HG02852 (cell line): ENCODE data around the gene TTLL3.
"Not testable (repeated sequence)": the region's sequence is repeated elsewhere in the genome, so short reads cannot be mapped to it uniquely, and the experiment has no call there.

Experiments
- ATAC-seq: cut with Tn5 transposase; IDR thresholded peaks from one replicate; pipeline ENCODE4 v1.9.1; 2021; ENCODE audit warnings: mild to moderate bottlenecking, moderate library complexity; ENCODE audit not compliant: unreplicated experiment

The TTLL3 gene

GRCh38 chr3:9864200-9864927 lies 54.3 kb downstream of the TTLL3 start:
- ATAC-seq, result no peak

GRCh38 chr3:9865125-9865637 lies 55.1 kb downstream of the TTLL3 start:
- not testable (repeated sequence) for ATAC-seq

- ATAC-seq, result no peak
Measured at GRCh38 chr3:9866639-9867038, 56.6 kb downstream of the TTLL3 start.

GRCh38 chr3:9867106-9867505 lies 57.0 kb downstream of the TTLL3 start:
- no peak for ATAC-seq

- no peak for ATAC-seq
Measured at GRCh38 chr3:9869955-9870354, 59.9 kb downstream of the TTLL3 start.

GRCh38 chr3:9870978-9871377 lies 60.9 kb downstream of the TTLL3 start:
- ATAC-seq, result no peak

GRCh38 chr3:9872067-9872466 lies 62.0 kb downstream of the TTLL3 start:
- ATAC-seq, result not testable (repeated sequence)

GRCh38 chr3:9875448-9875847 lies 65.4 kb downstream of the TTLL3 start:
- no peak for ATAC-seq

GRCh38 chr3:9876255-9876654 lies 66.2 kb downstream of the TTLL3 start:
- not testable (repeated sequence) for ATAC-seq

- no peak for ATAC-seq
Measured at GRCh38 chr3:9876991-9877390, 66.9 kb downstream of the TTLL3 start.

- ATAC-seq, result no peak
Measured at GRCh38 chr3:9878700-9879099, 68.6 kb downstream of the TTLL3 start.

GRCh38 chr3:9879830-9880549 lies 69.9 kb downstream of the TTLL3 start, which contains the start of gene CIDEC:
CIDEC (minus strand) TSS chr3:9880253; CDS start chr3:9878486, 1,767 bp downstream.
- no peak for ATAC-seq

GRCh38 chr3:9881441-9881840 lies 71.4 kb downstream of the TTLL3 start:
- ATAC-seq, result no peak

- ATAC-seq, result no peak
Measured at GRCh38 chr3:9883706-9884554, 73.9 kb downstream of the TTLL3 start.

- ATAC-seq, result no peak
Measured at GRCh38 chr3:9884555-9885165, 74.6 kb downstream of the TTLL3 start.
